Brain microvascular endothelial cell (primary cell): ENCODE results near the gene CNTLN.

ENCODE experiments used
- DNase-seq: peaks from one replicate; pipeline ENCODE4 v3.0.0-alpha.2; 2020
- H3K27ac ChIP-seq: fragments of 250-450 bp; sonication (Bioruptor Pico); 2 replicates; pipeline ENCODE4 v1.5.1; 2020; ENCODE audit warnings: mild to moderate bottlenecking, moderate library complexity
- H3K27me3 ChIP-seq: fragments of 250-450 bp; sonication (Bioruptor Pico); replicated peaks from 2 replicates; pipeline ENCODE4 v1.5.1; 2020; ENCODE audit warnings: mild to moderate bottlenecking
- H3K36me3 ChIP-seq: fragments of 250-450 bp; sonication (Bioruptor Pico); replicated peaks from 2 replicates; pipeline ENCODE4 v1.5.1; 2020; ENCODE audit warnings: mild to moderate bottlenecking
- H3K4me3 ChIP-seq: 2 replicates; pipeline ENCODE4 v1.5.1; 2011; ENCODE audit warnings: low read depth, mild to moderate bottlenecking, control low read depth, low read length, moderate library complexity
- in situ Hi-C: cut with HindIII; loops from 2 replicates; pipeline ENCODE4 v1.10.0; 2017; ENCODE audit warnings: low sequenced_read_pairs, low pct_ligation_motif_present
- TF ChIP-seq, protein P1 (sequence below): IDR thresholded peaks from 2 replicates; pipeline ENCODE4 v1.5.1; 2011; ENCODE audit warnings: low read depth, mild to moderate bottlenecking, moderate library complexity, low read length, control low read depth, inconsistent platforms; ENCODE audit errors: missing control alignments

CNTLN gene

GRCh38 chr9:17322882-17323864, 188.3 kb downstream of the CNTLN start:
- TF ChIP-seq, protein P1, sequence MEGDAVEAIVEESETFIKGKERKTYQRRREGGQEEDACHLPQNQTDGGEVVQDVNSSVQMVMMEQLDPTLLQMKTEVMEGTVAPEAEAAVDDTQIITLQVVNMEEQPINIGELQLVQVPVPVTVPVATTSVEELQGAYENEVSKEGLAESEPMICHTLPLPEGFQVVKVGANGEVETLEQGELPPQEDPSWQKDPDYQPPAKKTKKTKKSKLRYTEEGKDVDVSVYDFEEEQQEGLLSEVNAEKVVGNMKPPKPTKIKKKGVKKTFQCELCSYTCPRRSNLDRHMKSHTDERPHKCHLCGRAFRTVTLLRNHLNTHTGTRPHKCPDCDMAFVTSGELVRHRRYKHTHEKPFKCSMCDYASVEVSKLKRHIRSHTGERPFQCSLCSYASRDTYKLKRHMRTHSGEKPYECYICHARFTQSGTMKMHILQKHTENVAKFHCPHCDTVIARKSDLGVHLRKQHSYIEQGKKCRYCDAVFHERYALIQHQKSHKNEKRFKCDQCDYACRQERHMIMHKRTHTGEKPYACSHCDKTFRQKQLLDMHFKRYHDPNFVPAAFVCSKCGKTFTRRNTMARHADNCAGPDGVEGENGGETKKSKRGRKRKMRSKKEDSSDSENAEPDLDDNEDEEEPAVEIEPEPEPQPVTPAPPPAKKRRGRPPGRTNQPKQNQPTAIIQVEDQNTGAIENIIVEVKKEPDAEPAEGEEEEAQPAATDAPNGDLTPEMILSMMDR: no peak
- H3K36me3 ChIP-seq: no peaks in the 10 kb centered on the region
- H3K4me3 ChIP-seq: no peak overlapping the region
- in situ Hi-C loops: no loop called here
- DNase-seq: no peak
- no peak overlapping the region for H3K27ac ChIP-seq
- H3K27me3 ChIP-seq: no peaks in the 10 kb centered on the region

- DNase-seq: no peak
- in situ Hi-C loops: no loop called here
- TF ChIP-seq, protein P1: no peak
- Histone ChIP-seq H3K36me3 (no peaks in the 10 kb centered on the region), H3K27ac (no peak overlapping the region), H3K27me3 (no peaks in the 10 kb centered on the region), H3K4me3 (no peak overlapping the region)
Measured at GRCh38 chr9:17328331-17328730, 193.5 kb downstream of the CNTLN start.

DNA sequence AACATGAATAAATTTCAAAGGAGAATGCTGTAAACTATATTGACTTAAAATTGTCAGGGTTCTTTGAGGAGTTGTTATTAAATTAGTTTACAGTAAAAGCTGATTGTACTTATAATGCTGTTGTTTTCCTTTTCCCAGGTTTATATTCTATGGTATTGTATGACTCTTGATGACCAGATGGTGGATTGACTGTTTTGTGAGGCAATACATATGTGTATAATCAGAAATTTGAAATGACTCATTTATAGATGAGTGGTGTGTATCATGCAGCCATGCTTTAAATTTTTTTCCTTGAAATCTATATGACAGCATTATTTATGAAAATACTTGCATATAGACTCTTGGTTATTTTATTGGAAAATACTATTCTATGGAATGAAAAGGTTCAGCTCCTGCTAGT, 195.3 kb downstream of the CNTLN start:
- DNase-seq: no peak
- TF ChIP-seq, protein P1: no peak
- Histone ChIP-seq H3K27me3 (no peaks in the 10 kb centered on the region), H3K4me3 (no peak overlapping the region), H3K36me3 (no peaks in the 10 kb centered on the region), H3K27ac (no peak overlapping the region)
- in situ Hi-C loops: no loop called here

GRCh38 chr9:17332115-17332514, 197.3 kb downstream of the CNTLN start:
- Histone ChIP-seq H3K4me3 (no peak overlapping the region), H3K27ac (no peak overlapping the region), H3K36me3 (no peaks in the 10 kb centered on the region), H3K27me3 (no peaks in the 10 kb centered on the region)
- in situ Hi-C loops: no loop called here
- TF ChIP-seq, protein P1: no peak
- DNase-seq: no peak

GRCh38 chr9:17339156-17339555, 204.3 kb downstream of the CNTLN start:
- H3K36me3 ChIP-seq: no peaks in the 10 kb centered on the region
- in situ Hi-C loops: no loop called here
- H3K27ac ChIP-seq: no peak overlapping the region
- TF ChIP-seq, protein P1: no peak
- DNase-seq: no peak
- no peak overlapping the region for H3K4me3 ChIP-seq
- H3K27me3 ChIP-seq: no peaks in the 10 kb centered on the region
